ENCODE results near the gene WDR36.

- TF ChIP-seq CTCF (IDR thresholded peaks at IDR 0.05; ENCODE audit: insufficient read depth, low read length) (no peak), POLR2AphosphoS5 (IDR thresholded peaks at IDR 0.05; ENCODE audit: low read depth) (no peak), REST (IDR thresholded peaks at IDR 0.05; ENCODE audit: insufficient replicate concordance, low read depth) (no peak), GABPA (IDR thresholded peaks at IDR 0.05; ENCODE audit: low read depth) (no peak), SPI1 (IDR thresholded peaks at IDR 0.05; ENCODE audit: borderline replicate concordance, low read depth) (no peak)
Measured at GRCh38 chr5:111170279-111170678, 78.1 kb downstream of the WDR36 start.

All from HL-60 (cell line).